HG02840 (cell line): Measurements from ENCODE around the gene PIWIL4.

ENCODE experiments used
- ATAC-seq: cut with Tn5 transposase; IDR thresholded peaks from one replicate; pipeline ENCODE4 v1.9.1; 2021; ENCODE audit warnings: mild to moderate bottlenecking, moderate library complexity, moderate number of reproducible peaks; ENCODE audit not compliant: unreplicated experiment, low FRiP score

The PIWIL4 gene

DNA sequence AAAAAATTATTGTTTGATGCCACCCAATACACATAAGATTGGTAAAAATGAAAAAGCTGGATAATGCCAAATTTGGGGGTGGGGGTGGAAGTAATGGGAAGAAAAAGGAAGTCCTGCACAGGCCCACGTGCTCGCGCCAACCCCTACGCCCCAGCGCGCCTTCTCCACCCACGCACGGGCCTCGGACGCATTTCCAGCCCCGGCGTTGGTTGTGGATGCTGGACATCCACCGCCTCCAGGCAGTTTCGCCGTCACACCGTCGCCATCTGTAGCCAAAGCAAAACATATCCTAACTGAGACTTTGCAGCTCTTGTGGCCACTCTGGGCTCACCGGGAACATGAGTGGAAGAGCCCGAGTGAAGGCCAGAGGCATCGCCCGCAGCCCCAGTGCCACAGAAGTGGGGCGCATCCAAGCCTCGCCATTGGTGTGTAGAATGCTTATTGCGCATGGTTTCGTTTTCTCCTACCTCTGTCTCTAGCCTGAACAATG, at the start of gene PIWIL4:
Gene PIWIL4, plus strand, starts transcription at position 188 of the 490 bp plus-strand sequence. Its CDS starts 151 bp downstream, at position 339.
- ATAC-seq = no peak

- no peak for ATAC-seq
Measured at GRCh38 chr11:94518300-94518699, 48.9 kb upstream of the PIWIL4 start.

DNA sequence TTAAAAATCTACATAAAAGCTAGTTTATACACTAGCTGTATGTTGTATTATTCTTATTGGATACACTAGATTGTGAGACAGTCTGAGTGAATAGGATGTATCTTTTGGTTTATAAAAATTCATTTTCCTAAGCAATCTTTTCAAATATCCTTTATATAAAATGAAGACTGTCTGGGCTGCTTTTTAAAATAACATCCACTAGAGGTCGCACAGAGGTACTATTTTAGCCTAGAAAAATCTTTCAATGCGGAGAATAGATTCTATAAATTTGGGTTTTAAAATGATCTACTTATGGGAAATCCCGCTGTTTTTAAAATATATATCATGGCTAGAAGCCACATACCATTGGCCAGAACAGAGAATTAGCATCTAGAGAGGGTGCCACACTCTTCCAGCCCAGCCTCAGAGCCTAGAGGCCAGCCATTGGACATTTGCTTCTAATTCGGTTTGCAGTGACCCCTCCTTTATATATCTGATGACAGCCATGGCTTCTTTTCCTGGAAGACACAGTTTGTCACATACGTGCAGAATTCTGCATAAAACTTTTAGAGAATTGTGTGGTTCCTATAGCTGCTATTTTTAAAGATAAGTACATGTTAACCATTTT, 47.6 kb upstream of the PIWIL4 start:
- no peak for ATAC-seq

DNA sequence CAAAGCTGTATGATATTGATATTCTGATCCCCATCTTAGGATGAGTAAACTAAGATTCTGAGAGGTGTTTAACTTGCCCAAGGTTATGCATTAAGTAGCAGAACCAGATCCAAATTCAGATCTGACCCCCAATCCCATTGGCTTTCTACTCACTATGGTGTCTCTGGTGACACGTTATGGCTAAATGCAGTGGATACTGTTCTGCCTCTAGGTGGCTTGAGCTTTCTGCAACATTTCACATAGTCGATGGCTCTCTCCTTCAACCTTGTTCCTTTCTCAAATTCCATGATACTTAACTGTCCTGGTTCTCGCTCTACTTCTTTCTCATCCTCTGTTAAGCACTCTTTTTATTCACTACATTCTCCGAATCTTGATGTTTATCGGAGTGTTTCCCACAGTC, 45.5 kb upstream of the PIWIL4 start:
- no peak for ATAC-seq

DNA sequence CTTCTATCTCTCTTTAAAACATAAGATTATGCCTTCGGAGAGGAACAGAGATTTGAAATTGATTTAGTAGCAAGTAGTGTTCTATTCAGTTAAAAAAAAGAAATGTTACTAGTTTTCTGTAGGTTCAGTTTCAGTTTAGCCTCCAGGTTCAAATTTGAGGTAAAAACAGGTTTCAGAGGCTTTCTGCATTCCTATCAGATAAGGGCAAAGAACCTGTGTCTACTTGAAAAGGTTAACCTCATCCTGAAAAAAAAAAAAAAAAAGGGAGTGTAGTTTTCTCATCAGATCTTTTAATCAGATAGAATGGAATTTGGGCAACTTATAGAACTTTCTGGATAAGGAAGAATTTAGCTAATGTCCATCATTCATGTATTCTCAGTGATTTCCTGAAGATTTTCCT, 42.8 kb upstream of the PIWIL4 start:
- ATAC-seq = no peak

GRCh38 chr11:94525546-94526324, 41.4 kb upstream of the PIWIL4 start:
- no peak for ATAC-seq

- no peak for ATAC-seq
Measured at GRCh38 chr11:94526645-94527438, 40.3 kb upstream of the PIWIL4 start.

- no peak for ATAC-seq
Measured at GRCh38 chr11:94528551-94528950, 38.6 kb upstream of the PIWIL4 start.

DNA sequence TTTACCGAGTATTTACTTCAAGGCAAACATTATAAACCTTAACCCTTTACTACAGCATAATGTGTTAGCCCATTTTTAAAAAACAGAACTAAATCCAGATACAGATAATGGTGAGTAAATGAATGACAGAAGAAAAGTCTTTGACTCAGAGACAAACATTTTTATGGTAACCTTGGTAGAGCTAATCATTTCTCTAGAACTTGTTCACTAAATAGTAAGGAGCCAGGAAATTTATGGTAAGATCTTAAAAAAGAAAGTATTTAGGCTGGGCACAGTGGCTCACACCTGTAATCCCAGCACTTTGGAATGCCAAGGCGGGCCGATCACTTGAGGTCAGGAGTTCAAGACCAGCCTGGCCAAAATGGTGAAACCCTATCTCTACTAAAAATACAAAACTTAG, 35.0 kb upstream of the PIWIL4 start:
- no peak for ATAC-seq

DNA sequence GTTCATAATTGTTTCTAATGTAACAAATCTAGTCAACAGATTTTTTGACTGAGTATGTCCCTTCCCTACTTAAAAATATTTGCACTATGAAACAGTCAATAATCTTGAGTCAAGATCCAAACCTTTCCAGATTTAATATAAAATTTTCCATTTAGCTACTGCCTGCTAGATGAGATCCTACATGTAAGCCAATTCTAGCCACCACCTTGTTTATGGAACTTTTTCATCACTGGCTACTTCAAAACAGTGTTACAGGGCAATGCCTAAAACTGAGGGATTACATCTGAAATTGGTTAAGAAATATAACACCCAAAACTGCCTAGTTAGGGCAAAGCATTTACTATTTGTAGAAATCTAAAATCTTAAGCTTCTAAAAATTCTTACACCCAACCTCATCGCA, 34.0 kb upstream of the PIWIL4 start:
- ATAC-seq = no peak

DNA sequence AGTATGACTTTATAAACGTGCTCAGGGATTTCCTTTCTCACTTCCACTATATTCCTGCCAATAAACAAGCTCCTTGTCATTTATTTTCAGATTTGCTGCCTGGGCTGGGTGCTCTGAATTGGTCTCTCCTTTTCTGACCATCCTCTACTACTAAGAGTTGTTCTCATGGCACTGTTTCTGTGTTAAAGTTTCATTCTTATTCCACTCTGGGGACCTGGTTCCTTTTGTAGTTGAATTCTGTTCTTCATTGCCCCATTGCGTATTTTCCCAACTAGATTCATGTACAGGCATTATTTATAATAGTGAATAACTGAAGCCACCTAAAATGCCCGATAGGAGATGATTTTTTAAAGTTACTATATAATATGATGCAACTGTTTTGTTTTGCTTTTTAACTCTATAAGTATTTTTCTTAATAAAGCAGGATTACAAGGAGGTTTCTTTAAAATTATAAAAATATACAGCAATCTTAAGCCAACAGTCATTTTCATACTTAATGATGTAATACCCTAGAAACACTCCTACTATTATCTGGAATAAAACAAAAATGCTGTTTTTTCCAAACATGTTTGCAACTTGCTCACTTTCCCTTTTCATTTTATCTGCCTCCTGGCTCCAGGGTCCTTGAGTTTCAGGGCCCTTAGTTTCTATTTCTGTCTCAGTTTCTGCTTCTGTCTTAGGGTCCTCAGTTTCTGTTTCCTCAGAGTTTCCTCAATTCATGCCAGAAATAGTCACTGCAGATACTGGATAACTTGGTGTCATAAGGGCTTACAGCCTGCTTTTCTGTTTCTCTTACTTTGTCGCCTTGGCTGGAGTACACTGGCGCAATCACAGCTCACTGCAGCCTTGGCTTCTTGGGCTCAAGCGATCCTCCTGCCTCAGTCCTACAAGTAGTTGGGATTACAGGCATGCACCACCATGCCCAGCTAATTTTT, 33.2 kb upstream of the PIWIL4 start:
- ATAC-seq = no peak

GRCh38 chr11:94536386-94536785, 30.8 kb upstream of the PIWIL4 start:
- ATAC-seq = no peak

DNA sequence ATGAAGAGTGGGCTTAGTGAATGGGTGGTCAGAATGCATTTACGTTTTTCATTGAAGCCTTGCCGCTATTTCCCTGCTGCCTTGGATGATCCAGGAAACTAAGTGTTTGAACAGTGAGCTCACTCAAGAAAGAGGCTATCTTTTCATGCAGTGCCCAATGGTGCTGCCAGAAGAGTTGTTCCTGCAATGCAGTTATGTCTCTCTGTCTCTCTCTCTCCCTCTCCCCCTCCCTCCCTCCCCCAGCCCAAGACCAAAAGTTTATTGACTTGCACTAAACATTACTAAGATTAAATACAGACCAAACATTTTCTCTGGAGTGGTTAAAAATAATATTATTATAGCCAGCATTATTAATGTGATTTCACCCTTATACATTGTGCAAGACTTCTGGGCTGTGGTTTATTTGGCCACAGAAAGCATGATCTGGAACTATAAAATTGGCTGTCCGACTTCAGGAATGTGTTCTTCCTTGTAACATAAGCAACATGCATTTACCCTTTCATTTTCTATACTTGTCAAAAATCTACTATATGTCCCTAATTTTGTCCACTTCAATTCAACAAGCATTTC, 30.1 kb upstream of the PIWIL4 start:
- no peak for ATAC-seq

- no peak for ATAC-seq
Measured at GRCh38 chr11:94539420-94539819, 27.7 kb upstream of the PIWIL4 start.

- peak; percentile 79 for ATAC-seq
Measured at GRCh38 chr11:94543695-94544645, 23.2 kb upstream of the PIWIL4 start, which contains the start of gene FUT4. Gene FUT4 (plus strand): TSS chr11:94543921. CDS start chr11:94544134, 213 bp downstream.

- no peak for ATAC-seq
Measured at GRCh38 chr11:94544646-94545263, 22.4 kb upstream of the PIWIL4 start.

DNA sequence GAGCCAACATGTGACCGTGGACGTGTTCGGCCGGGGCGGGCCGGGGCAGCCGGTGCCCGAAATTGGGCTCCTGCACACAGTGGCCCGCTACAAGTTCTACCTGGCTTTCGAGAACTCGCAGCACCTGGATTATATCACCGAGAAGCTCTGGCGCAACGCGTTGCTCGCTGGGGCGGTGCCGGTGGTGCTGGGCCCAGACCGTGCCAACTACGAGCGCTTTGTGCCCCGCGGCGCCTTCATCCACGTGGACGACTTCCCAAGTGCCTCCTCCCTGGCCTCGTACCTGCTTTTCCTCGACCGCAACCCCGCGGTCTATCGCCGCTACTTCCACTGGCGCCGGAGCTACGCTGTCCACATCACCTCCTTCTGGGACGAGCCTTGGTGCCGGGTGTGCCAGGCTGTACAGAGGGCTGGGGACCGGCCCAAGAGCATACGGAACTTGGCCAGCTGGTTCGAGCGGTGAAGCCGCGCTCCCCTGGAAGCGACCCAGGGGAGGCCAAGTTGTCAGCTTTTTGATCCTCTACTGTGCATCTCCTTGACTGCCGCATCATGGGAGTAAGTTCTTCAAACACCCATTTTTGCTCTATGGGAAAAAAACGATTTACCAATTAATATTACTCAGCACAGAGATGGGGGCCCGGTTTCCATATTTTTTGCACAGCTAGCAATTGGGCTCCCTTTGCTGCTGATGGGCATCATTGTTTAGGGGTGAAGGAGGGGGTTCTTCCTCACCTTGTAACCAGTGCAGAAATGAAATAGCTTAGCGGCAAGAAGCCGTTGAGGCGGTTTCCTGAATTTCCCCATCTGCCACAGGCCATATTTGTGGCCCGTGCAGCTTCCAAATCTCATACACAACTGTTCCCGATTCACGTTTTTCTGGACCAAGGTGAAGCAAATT, 21.7 kb upstream of the PIWIL4 start:
- ATAC-seq = no peak
